H1 (cell line): ENCODE measurements around the gene TMEM232. TPM values are rescaled to one million over a fixed set of nuclear protein-coding genes. Genes with fewer than 3 reads are reported as not detected.

ENCODE experiments used
- CTCF ChIA-PET: fragments of 300-600 bp; sonication (Branson Sonifier 250); formaldehyde crosslinking; loops from one replicate; lab custom pipeline; 2021; ENCODE audit not compliant: partially characterized antibody; lab: Charles Lee
- POLR2A ChIA-PET: fragments of 300-600 bp; sonication (Branson Sonifier 250); formaldehyde crosslinking; loops from one replicate; lab custom pipeline; 2021; ENCODE audit warnings: inconsistent platforms; ENCODE audit not compliant: partially characterized antibody; lab: Charles Lee
- DNase-seq, 2 experiments: peaks; one replicate each; pipeline versions ENCODE4 v3.0.0 to v3.0.0-alpha.2; 2010 to 2022; ENCODE audit warnings: low spot score in 2 of 2, low read depth in 1 of 2, mixed read lengths in 1 of 2
- FAIRE-seq: peaks from 2 replicates; lab custom pipeline; 2011; peaks lifted over from hg19 to GRCh38; lab: Jason Lieb, UNC
- H2AFZ ChIP-seq: 2 replicates; pipeline ENCODE4 v1.8.1; 2012; ENCODE audit warnings: low read length, inconsistent platforms
- H2AK5ac ChIP-seq: 2 replicates; pipeline ENCODE4 v1.6.1; 2013; ENCODE audit warnings: low read depth, low read length
- H2BK120ac ChIP-seq: replicated peaks from 2 replicates; pipeline ENCODE3; 2013; ENCODE audit warnings: low read depth, low read length, inconsistent platforms
- H2BK12ac ChIP-seq: 2 replicates; pipeline ENCODE4 v1.6.1; 2013; ENCODE audit warnings: low read depth, low read length
- H2BK15ac ChIP-seq: 2 replicates; pipeline ENCODE4 v1.6.1; 2013; ENCODE audit warnings: low read length
- H2BK20ac ChIP-seq: 2 replicates; pipeline ENCODE4 v1.6.1; 2013; ENCODE audit warnings: low read length
- H2BK5ac ChIP-seq: 2 replicates; pipeline ENCODE4 v1.6.1; 2013; ENCODE audit warnings: low read depth, low read length
- H3K14ac ChIP-seq: 2 replicates; pipeline ENCODE4 v1.6.1; 2013; ENCODE audit warnings: inconsistent platforms; ENCODE audit not compliant: insufficient read length
- H3K18ac ChIP-seq: 2 replicates; pipeline ENCODE4 v1.6.1; 2013; ENCODE audit warnings: low read length; ENCODE audit errors: extremely low read depth
- H3K23ac ChIP-seq: 2 replicates; pipeline ENCODE4 v1.6.1; 2013; ENCODE audit warnings: inconsistent platforms; ENCODE audit not compliant: insufficient read length
- H3K23me2 ChIP-seq: 2 replicates; pipeline ENCODE4 v1.6.1; 2013; ENCODE audit warnings: low read depth, low read length
- H3K27ac ChIP-seq: 2 replicates; pipeline ENCODE4 v1.6.1; 2011; ENCODE audit warnings: low read depth, low read length, inconsistent platforms
- H3K27me3 ChIP-seq, 4 experiments: replicated peaks in 1 of 4; 1 replicate in 1 of 4; 2 replicates in 3 of 4; pipeline versions ENCODE4 v1.6.1 to v1.8.1; 2011 to 2013; ENCODE audit warnings: low read length in 3 of 4, mild to moderate bottlenecking in 3 of 4, inconsistent platforms in 2 of 4, mixed read lengths in 2 of 4, moderate library complexity in 1 of 4; ENCODE audit not compliant: control insufficient read depth in 3 of 4, insufficient read depth in 3 of 4; ENCODE audit errors: extremely low read depth in 1 of 4
- H3K36me3 ChIP-seq, 4 experiments: 2 replicates each; pipeline versions ENCODE4 v1.6.1 to v1.8.1; 2011 to 2013; ENCODE audit warnings: mild to moderate bottlenecking in 4 of 4, low read length in 3 of 4, moderate library complexity in 2 of 4, control low read depth in 1 of 4, inconsistent platforms in 1 of 4; ENCODE audit not compliant: insufficient read depth in 4 of 4, control insufficient read depth in 2 of 4
- H3K4ac ChIP-seq: replicated peaks from 2 replicates; pipeline ENCODE3; 2013; ENCODE audit warnings: low read length, low read depth, mixed read lengths, inconsistent platforms; ENCODE audit not compliant: insufficient read length
- H3K4me1 ChIP-seq, 4 experiments: replicated peaks in 1 of 4; 1 replicate in 1 of 4; 2 replicates in 3 of 4; pipeline versions ENCODE4 v1.6.1 to v1.8.1; 2011 to 2013; ENCODE audit warnings: low read length in 3 of 4, inconsistent platforms in 2 of 4, mixed read lengths in 1 of 4; ENCODE audit not compliant: insufficient read depth in 4 of 4, control insufficient read depth in 3 of 4
- H3K4me2 ChIP-seq, 2 experiments: 2 replicates each; pipeline versions ENCODE4 v1.6.1 to v1.8.1; 2011 to 2013; ENCODE audit warnings: low read depth in 2 of 2, low read length in 2 of 2, control low read depth in 1 of 2, inconsistent platforms in 1 of 2, mild to moderate bottlenecking in 1 of 2; ENCODE audit not compliant: insufficient read depth in 1 of 2
- H3K4me3 ChIP-seq, 4 experiments: fragments of 200-600, 300-600 bp in 1 of 4; sonication (generic), shearing (Covaris generic), sonication (Bioruptor Twin) in 1 of 4; 2 replicates each; pipeline versions ENCODE4 v1.5.1 to v1.8.1; 2011 to 2016; ENCODE audit warnings: low read length in 4 of 4, low read depth in 3 of 4, control low read depth in 2 of 4, inconsistent platforms in 2 of 4, mild to moderate bottlenecking in 2 of 4, mixed read lengths in 1 of 4, moderate library complexity in 1 of 4; ENCODE audit not compliant: insufficient read depth in 2 of 4; ENCODE audit errors: extremely low read depth in 1 of 4
- H3K56ac ChIP-seq: replicated peaks from 2 replicates; pipeline ENCODE3; 2013; ENCODE audit warnings: low read depth, mild to moderate bottlenecking, mixed read lengths, low read length, inconsistent platforms; ENCODE audit not compliant: insufficient read length
- H3K79me1 ChIP-seq: 2 replicates; pipeline ENCODE4 v1.6.1; 2013; ENCODE audit warnings: low read depth, low read length, control low read depth
- H3K79me2 ChIP-seq, 2 experiments: 2 replicates each; pipeline versions ENCODE4 v1.6.1 to v1.8.1; 2012 to 2013; ENCODE audit warnings: low read length in 2 of 2, mild to moderate bottlenecking in 2 of 2, inconsistent platforms in 1 of 2; ENCODE audit not compliant: insufficient read depth in 2 of 2, control insufficient read depth in 1 of 2
- H3K9ac ChIP-seq, 4 experiments: replicated peaks in 1 of 4; 1 replicate in 1 of 4; 2 replicates in 3 of 4; pipeline versions ENCODE4 v1.6.1 to v1.8.1; 2011 to 2013; ENCODE audit warnings: low read depth in 3 of 4, low read length in 3 of 4, control low read depth in 2 of 4, mild to moderate bottlenecking in 2 of 4, moderate library complexity in 2 of 4, inconsistent platforms in 1 of 4; ENCODE audit errors: extremely low read depth in 1 of 4
- H3K9me3 ChIP-seq, 2 experiments: 2 replicates each; pipeline versions ENCODE4 v1.6.1 to v1.8.1; 2012 to 2013; ENCODE audit warnings: mild to moderate bottlenecking in 2 of 2, moderate library complexity in 2 of 2, control low read depth in 1 of 2, inconsistent platforms in 1 of 2, low read depth in 1 of 2, low read length in 1 of 2, mixed read lengths in 1 of 2; ENCODE audit not compliant: insufficient read depth in 2 of 2
- H4K20me1 ChIP-seq, 2 experiments: replicated peaks in 1 of 2; 2 replicates each; pipeline versions ENCODE3 to v1.8.1; 2011 to 2013; ENCODE audit warnings: inconsistent platforms in 2 of 2, low read length in 2 of 2, mild to moderate bottlenecking in 1 of 2; ENCODE audit not compliant: insufficient read depth in 2 of 2, control insufficient read depth in 1 of 2
- H4K5ac ChIP-seq: 2 replicates; pipeline ENCODE4 v1.6.1; 2013; ENCODE audit warnings: low read length, low read depth, mixed read lengths, inconsistent platforms; ENCODE audit not compliant: insufficient read length
- H4K8ac ChIP-seq: 2 replicates; pipeline ENCODE4 v1.8.0; 2013; ENCODE audit warnings: mild to moderate bottlenecking, moderate library complexity, low read length, inconsistent platforms; ENCODE audit not compliant: insufficient read depth; ENCODE audit errors: extremely low read depth
- H4K91ac ChIP-seq: replicated peaks from 2 replicates; pipeline ENCODE3; 2013; ENCODE audit warnings: low read length, mixed read lengths, inconsistent platforms; ENCODE audit not compliant: insufficient read length
- BRCA1 ChIP-seq: IDR thresholded peaks from 2 replicates; pipeline ENCODE4 v1.6.1; 2012; ENCODE audit warnings: low read depth, low read length, improper control_type of control experiment
- CTCF ChIP-seq, 3 experiments: IDR thresholded peaks; 1 replicate in 2 of 3; 2 replicates in 1 of 3; pipeline versions ENCODE4 v1.5.1 to v1.6.1; 2011; ENCODE audit warnings: low read length in 3 of 3, mild to moderate bottlenecking in 3 of 3, inconsistent platforms in 2 of 3, low read depth in 1 of 3, moderate library complexity in 1 of 3; ENCODE audit not compliant: insufficient read depth in 1 of 3; ENCODE audit errors: control extremely low read depth in 1 of 3
- GTF2F1 ChIP-seq: IDR thresholded peaks from 2 replicates; pipeline ENCODE4 v1.6.1; 2012; ENCODE audit warnings: low read depth, low read length, improper control_type of control experiment, borderline replicate concordance
- MAFK ChIP-seq: IDR thresholded peaks from 2 replicates; pipeline ENCODE4 v1.6.1; 2012; ENCODE audit warnings: low read depth, mild to moderate bottlenecking, improper control_type of control experiment, low read length
- NANOG ChIP-seq: IDR thresholded peaks from 2 replicates; pipeline ENCODE4 v1.6.1; 2011; ENCODE audit warnings: low read length, low read depth, mild to moderate bottlenecking, inconsistent platforms; ENCODE audit not compliant: insufficient read depth, poor library complexity, severe bottlenecking
- POU5F1 ChIP-seq: IDR thresholded peaks from 2 replicates; pipeline ENCODE4 v1.6.1; 2011; ENCODE audit warnings: low read depth, mild to moderate bottlenecking, low read length, moderate library complexity
- RAD21 ChIP-seq, 2 experiments: IDR thresholded peaks in 1 of 2; conservative IDR thresholded peaks in 1 of 2; 2 replicates each; pipeline ENCODE4 v1.6.1; 2011; ENCODE audit warnings: low read depth in 2 of 2, low read length in 2 of 2, improper control_type of control experiment in 1 of 2, inconsistent platforms in 1 of 2, mild to moderate bottlenecking in 1 of 2, moderate library complexity in 1 of 2
- TAF7 ChIP-seq: optimal IDR thresholded peaks from 2 replicates; pipeline ENCODE3; 2011; ENCODE audit warnings: low read depth, mild to moderate bottlenecking, inconsistent platforms, low read length, moderate library complexity, borderline replicate concordance
- TBP ChIP-seq: IDR thresholded peaks from 2 replicates; pipeline ENCODE4 v1.6.1; 2011; ENCODE audit warnings: low read depth, low read length, improper control_type of control experiment
- ZNF274 ChIP-seq: IDR thresholded peaks from 2 replicates; pipeline ENCODE4 v1.7.0; 2012; ENCODE audit warnings: low read length, borderline replicate concordance; ENCODE audit errors: extremely low read depth
- WGBS, 2 experiments: shearing (Covaris generic) in 1 of 2; methylation state at CpG; one replicate each; pipeline versions ENCODE4 v1.1.6 to v1.1.7; 2013 to 2015; ENCODE audit warnings: low lambda C conversion rate in 2 of 2, mixed read lengths in 2 of 2, inconsistent platforms in 1 of 2, low coverage in 1 of 2, missing lambda C conversion rate in 1 of 2; ENCODE audit not compliant: insufficient replicate concordance in 2 of 2, insufficient coverage in 1 of 2, insufficient read length in 1 of 2; ENCODE audit errors: extremely low coverage in 1 of 2, missing lambda C conversion rate in 1 of 2; 5-methylcytosine and 5-hydroxymethylcytosine counted together
- polyA plus RNA-seq, 7 experiments: library from polyadenylated mRNA; depleted of rRNA in 3 of 7; stranded (reverse) in 5 of 7; unstranded in 2 of 7; fragments of >200 nt in 5 of 7; fragments of 200-250 nt in 2 of 7; gene quantifications; 1 replicate in 5 of 7; 2 replicates in 1 of 7; 4 replicates in 1 of 7; pipeline versions ENCODE4 v1.2.1 to v1.2.3, GENCODE V29; 2011 to 2013; ENCODE audit warnings: missing spikeins in 2 of 7, mixed read lengths in 2 of 7
- total RNA-seq: library from RNA; stranded (reverse); fragmentation: NEBNext Ultra II Directional; extraction: Animal tissue kit (Norgen Biotek cat#: 25700); gene quantifications from 2 replicates; pipeline ENCODE4 v1.2.1, GENCODE V29; 2021
- TF ChIP-seq, protein P1 (sequence below): IDR thresholded peaks from 2 replicates; pipeline ENCODE4 v1.6.1; 2012; ENCODE audit warnings: inconsistent platforms

TMEM232 gene
- total and polyA plus RNA-seq, 2 of the 8 experiments (the other 6 are each of a cell fraction or from before 2014, with no cell fraction given), result 0.38 to 1.3 TPM

- ChIA-PET POLR2A (no interaction called here), CTCF (interaction anchor here (0.7 kb wide), 1 partner anchor 53 kb away, joined by 3 read pairs; no protein-coding TSS in a partner anchor)
- Histone ChIP-seq H2BK20ac (no peak overlapping the region), H3K36me3 (no peaks in the 10 kb centered on the region), H3K56ac (no peak overlapping the region), H3K27me3 (no peaks in the 10 kb centered on the region), H3K23ac (no peak overlapping the region), H3K18ac (no peak overlapping the region), H2BK15ac (no peak overlapping the region), H4K5ac (no peak overlapping the region), H3K4ac (no peak overlapping the region), H3K27ac (no peak overlapping the region), H3K23me2 (no peaks in the 10 kb centered on the region), H2AK5ac (no peak overlapping the region), H3K9ac (no peak overlapping the region), H3K4me2 (no peak overlapping the region), H4K91ac (no peak overlapping the region), H3K4me1 (no peaks in the 10 kb centered on the region), H2AFZ (no peak overlapping the region), H2BK120ac (no peak overlapping the region), H4K8ac (no peak overlapping the region), H3K79me1 (no peaks in the 10 kb centered on the region), H3K79me2 (no peaks in the 10 kb centered on the region), H3K9me3 (no peaks in the 10 kb centered on the region), H4K20me1 (no peaks in the 10 kb centered on the region), H2BK5ac (no peak overlapping the region), H2BK12ac (peak overlapping the region; percentile 53; the same call in 1 of the 2 replicates), H3K14ac (no peak overlapping the region), H3K4me3 (no peak overlapping the region)
- FAIRE-seq (no peak), DNase-seq (no peak)
- WGBS, 2 experiments, result 64% methylated on average over 2 of the region's 3 CpGs; no CpG with 5 or more reads in 1 of the 2 experiments
- no peak for TF ChIP-seq CTCF (IDR thresholded peaks at IDR 0.05; ENCODE audit: control extremely low read depth in 1 of 3, insufficient read depth in 1 of 3, low read depth in 1 of 3, low read length in 3 of 3)
- TF ChIP-seq, protein P1, sequence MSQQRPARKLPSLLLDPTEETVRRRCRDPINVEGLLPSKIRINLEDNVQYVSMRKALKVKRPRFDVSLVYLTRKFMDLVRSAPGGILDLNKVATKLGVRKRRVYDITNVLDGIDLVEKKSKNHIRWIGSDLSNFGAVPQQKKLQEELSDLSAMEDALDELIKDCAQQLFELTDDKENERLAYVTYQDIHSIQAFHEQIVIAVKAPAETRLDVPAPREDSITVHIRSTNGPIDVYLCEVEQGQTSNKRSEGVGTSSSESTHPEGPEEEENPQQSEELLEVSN, result no peak
- TF ChIP-seq TBP, result no peak
- TF ChIP-seq TAF7, result no peak
- TF ChIP-seq MAFK, result no peak
- TF ChIP-seq GTF2F1, result no peak
- TF ChIP-seq ZNF274, result no peak
- TF ChIP-seq NANOG, result no peak
- TF ChIP-seq POU5F1, result no peak
- no peak for TF ChIP-seq RAD21 (IDR thresholded peaks at IDR 0.05 in 1 of 2, conservative IDR thresholded peaks at IDR 0.05 in 1 of 2; ENCODE audit: low read depth in 2 of 2, low read length in 2 of 2)
- no peak for TF ChIP-seq BRCA1
Measured at GRCh38 chr5:110549301-110549700, 177.2 kb downstream of the TMEM232 start.
